GM13976 (cell line): ENCODE measurements around the gene NFKBIE.

Source experiments
- DNase-seq: peaks from one replicate; pipeline ENCODE4 v3.0.0; 2012; ENCODE audit warnings: low spot score
- in situ Hi-C: fragments of 300-500 bp; cut with MboI; formaldehyde crosslinking; loops from one replicate; pipeline ENCODE4 v1.12.0; 2022; ENCODE audit warnings: low sequenced_read_pairs, mixed read lengths, inconsistent platforms; ENCODE audit not compliant: unreplicated experiment
- TF ChIP-seq, protein P1 (sequence below): IDR thresholded peaks from 2 replicates; pipeline ENCODE4 v1.5.1; 2012; ENCODE audit warnings: borderline replicate concordance, mild to moderate bottlenecking; ENCODE audit not compliant: insufficient read depth; ENCODE audit errors: extremely low read depth, missing control alignments, control extremely low read depth

NFKBIE gene

DNA sequence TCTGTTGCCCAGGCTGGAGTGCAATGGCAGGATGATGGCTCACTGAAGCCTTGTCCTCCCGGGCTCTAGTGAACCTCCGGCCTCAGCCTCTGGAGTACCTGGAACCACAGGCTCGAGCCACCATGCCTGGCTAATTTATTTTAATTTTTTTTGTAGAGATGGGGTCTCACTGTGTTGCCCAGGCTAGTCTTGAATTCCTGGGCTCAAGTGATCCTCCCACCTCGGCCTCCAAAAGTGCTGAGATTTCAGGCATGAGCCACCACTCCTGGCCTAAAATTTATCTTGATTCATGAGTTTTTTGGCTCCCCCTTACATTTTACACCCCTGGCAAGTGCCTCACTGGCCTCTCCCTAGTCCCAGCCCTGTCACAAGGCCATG lies 44.4 kb downstream of the NFKBIE start:
- no peak for DNase-seq
- TF ChIP-seq, protein P1, sequence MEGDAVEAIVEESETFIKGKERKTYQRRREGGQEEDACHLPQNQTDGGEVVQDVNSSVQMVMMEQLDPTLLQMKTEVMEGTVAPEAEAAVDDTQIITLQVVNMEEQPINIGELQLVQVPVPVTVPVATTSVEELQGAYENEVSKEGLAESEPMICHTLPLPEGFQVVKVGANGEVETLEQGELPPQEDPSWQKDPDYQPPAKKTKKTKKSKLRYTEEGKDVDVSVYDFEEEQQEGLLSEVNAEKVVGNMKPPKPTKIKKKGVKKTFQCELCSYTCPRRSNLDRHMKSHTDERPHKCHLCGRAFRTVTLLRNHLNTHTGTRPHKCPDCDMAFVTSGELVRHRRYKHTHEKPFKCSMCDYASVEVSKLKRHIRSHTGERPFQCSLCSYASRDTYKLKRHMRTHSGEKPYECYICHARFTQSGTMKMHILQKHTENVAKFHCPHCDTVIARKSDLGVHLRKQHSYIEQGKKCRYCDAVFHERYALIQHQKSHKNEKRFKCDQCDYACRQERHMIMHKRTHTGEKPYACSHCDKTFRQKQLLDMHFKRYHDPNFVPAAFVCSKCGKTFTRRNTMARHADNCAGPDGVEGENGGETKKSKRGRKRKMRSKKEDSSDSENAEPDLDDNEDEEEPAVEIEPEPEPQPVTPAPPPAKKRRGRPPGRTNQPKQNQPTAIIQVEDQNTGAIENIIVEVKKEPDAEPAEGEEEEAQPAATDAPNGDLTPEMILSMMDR = no peak
- in situ Hi-C loops = no loop called here

GRCh38 chr6:44219815-44220784 lies 45.3 kb downstream of the NFKBIE start:
- TF ChIP-seq, protein P1 = peak; percentile 9
- no peak for DNase-seq
- in situ Hi-C loops = no loop called here

DNA sequence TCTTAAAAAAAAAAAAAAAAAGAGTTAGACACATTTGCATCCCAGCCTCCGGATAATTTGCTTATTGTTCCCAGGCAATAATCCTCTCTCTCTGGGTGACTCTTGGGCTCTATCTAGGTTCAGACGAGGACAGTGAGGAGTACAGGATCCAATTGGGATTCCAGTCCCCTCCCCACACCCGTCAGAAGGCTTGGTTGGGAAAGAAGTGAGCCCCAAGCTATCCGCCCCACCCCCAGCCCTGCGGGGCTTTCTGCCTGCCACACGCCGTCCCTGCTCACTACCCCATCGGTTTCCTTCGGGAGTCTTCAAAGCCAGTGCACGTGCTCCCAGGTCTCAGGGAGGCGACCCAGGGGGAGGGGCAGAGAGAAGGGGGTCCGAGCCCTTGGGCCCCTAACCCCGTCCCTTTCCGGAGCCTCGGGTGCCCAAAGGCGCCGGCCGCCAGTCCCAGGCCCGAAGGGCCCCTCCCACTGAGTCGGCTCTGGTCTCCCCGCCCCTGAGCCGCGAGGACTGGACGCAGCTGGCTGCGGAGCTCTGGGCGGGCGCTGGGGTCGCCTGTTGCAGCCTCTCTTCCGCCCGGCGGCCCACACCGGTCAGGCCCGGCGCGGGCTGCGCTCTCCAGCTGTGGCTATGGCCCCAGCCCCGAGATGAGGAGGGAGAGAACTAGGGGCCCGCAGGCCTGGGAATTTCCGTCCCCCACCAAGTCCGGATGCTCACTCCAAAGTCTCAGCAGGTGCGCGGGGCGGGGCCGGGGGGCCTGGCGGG lies 46.1 kb downstream of the NFKBIE start:
- in situ Hi-C loops = no loop called here
- TF ChIP-seq, protein P1 = no peak
- DNase-seq = peak; percentile 90

DNA sequence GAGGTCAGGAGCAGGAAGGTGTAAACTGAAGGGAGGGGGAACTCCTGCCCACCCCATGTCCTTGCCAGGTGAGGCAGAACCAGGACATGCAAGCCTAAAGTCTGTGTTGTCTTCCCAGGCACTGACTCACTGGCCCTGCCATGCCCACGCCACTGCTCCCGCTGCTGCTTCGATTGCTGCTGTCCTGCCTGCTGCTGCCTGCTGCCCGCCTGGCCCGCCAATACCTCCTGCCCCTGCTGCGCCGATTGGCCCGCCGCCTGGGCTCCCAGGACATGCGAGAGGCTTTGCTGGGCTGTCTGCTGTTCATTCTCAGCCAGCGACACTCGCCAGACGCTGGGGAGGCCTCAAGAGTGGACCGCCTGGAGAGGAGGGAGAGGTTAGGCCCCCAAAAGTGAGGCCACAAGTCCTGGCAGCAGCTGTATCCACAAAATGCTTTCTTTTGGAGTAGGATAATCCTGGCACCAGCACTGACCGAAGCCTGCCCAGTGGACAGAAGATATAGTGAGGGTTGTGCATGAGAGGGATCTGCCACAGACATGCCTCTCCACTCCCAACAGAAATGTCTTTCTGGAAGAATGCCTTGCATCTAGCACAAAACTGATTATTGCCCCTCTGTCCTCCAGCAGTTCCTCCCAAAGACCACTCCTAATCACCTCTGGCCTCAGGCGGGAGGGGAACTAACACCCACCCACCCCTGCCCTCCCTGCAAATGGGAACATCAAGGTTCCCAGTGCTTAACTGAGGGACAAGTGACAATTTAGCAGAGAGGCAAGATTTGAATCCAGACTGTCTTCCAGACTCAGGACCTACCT lies 47.8 kb downstream of the NFKBIE start:
- in situ Hi-C loops = no loop called here
- TF ChIP-seq, protein P1 = no peak
- DNase-seq = no peak

GRCh38 chr6:44216677-44217331 lies 48.5 kb downstream of the NFKBIE start, which contains the start of gene MYMX:
MYMX (plus strand) TSS chr6:44216926; CDS start chr6:44217472, 546 bp downstream.
- in situ Hi-C loops = no loop called here
- TF ChIP-seq, protein P1 = no peak
- DNase-seq = no peak
